H9 (cell line): ENCODE results near the gene PTGS1. TPM values are rescaled to one million over a fixed set of nuclear protein-coding genes. Genes with fewer than 3 reads are reported as not detected.

ENCODE experiments used
- DNase-seq: peaks from one replicate; pipeline ENCODE4 v3.0.0-alpha.2; 2017
- H2AFZ ChIP-seq: one replicate; pipeline ENCODE4 v1.6.1; 2013; ENCODE audit warnings: mild to moderate bottlenecking, low read length, control low read depth, moderate library complexity
- H2AK5ac ChIP-seq: 2 replicates; pipeline ENCODE4 v1.6.1; 2013; ENCODE audit warnings: low read length, control low read depth, mixed read lengths; ENCODE audit not compliant: insufficient read length
- H2BK120ac ChIP-seq: one replicate; pipeline ENCODE4 v1.6.1; 2013; ENCODE audit warnings: low read depth, mild to moderate bottlenecking, low read length, control low read depth, inconsistent platforms; ENCODE audit not compliant: poor library complexity, severe bottlenecking
- H2BK12ac ChIP-seq: 2 replicates; pipeline ENCODE4 v1.6.1; 2013; ENCODE audit warnings: low read length, control low read depth, mixed read lengths, low read depth; ENCODE audit not compliant: insufficient read length
- H2BK15ac ChIP-seq: 2 replicates; pipeline ENCODE4 v1.6.1; 2013; ENCODE audit warnings: low read depth, low read length, control low read depth
- H2BK20ac ChIP-seq: one replicate; pipeline ENCODE4 v1.6.1; 2013; ENCODE audit warnings: low read depth, mild to moderate bottlenecking, low read length, control low read depth, inconsistent platforms; ENCODE audit not compliant: poor library complexity, severe bottlenecking
- H2BK5ac ChIP-seq: 2 replicates; pipeline ENCODE4 v1.6.1; 2013; ENCODE audit warnings: low read length, control low read depth, mixed read lengths; ENCODE audit not compliant: insufficient read length
- H3K14ac ChIP-seq: 2 replicates; pipeline ENCODE4 v1.6.1; 2013; ENCODE audit warnings: low read length, control low read depth; ENCODE audit not compliant: insufficient read depth
- H3K18ac ChIP-seq: 2 replicates; pipeline ENCODE4 v1.6.1; 2013; ENCODE audit warnings: low read depth, mild to moderate bottlenecking, mixed read lengths, low read length, control low read depth; ENCODE audit not compliant: insufficient read length
- H3K23ac ChIP-seq: 2 replicates; pipeline ENCODE4 v1.6.1; 2013; ENCODE audit warnings: low read length, control low read depth, mixed read lengths, low read depth; ENCODE audit not compliant: insufficient read length
- H3K23me2 ChIP-seq: 2 replicates; pipeline ENCODE4 v1.6.1; 2013; ENCODE audit warnings: low read depth, mild to moderate bottlenecking, mixed read lengths, low read length, control low read depth; ENCODE audit not compliant: insufficient read length, poor library complexity, severe bottlenecking
- H3K27ac ChIP-seq: 2 replicates; pipeline ENCODE4 v1.5.1; 2013; ENCODE audit warnings: low read length, control low read depth, mixed read lengths, low read depth; ENCODE audit not compliant: insufficient read length
- H3K27me3 ChIP-seq: 2 replicates; pipeline ENCODE4 v1.6.1; 2013; ENCODE audit warnings: low read length, control low read depth, inconsistent platforms; ENCODE audit not compliant: insufficient read depth
- H3K4ac ChIP-seq: 2 replicates; pipeline ENCODE4 v1.6.1; 2013; ENCODE audit warnings: low read depth, mild to moderate bottlenecking, control low read depth, inconsistent platforms, low read length, moderate library complexity
- H3K4me1 ChIP-seq: 2 replicates; pipeline ENCODE4 v1.6.1; 2013; ENCODE audit warnings: low read length, control low read depth, inconsistent platforms; ENCODE audit not compliant: insufficient read depth
- H3K4me2 ChIP-seq: 2 replicates; pipeline ENCODE4 v1.6.1; 2013; ENCODE audit warnings: low read length, control low read depth, mixed read lengths; ENCODE audit not compliant: insufficient read length, insufficient read depth
- H3K56ac ChIP-seq: 2 replicates; pipeline ENCODE4 v1.6.1; 2013; ENCODE audit warnings: low read depth, mild to moderate bottlenecking, mixed read lengths, low read length, control low read depth; ENCODE audit not compliant: insufficient read length
- H3K79me1 ChIP-seq: 2 replicates; pipeline ENCODE4 v1.6.1; 2013; ENCODE audit warnings: low read depth, mild to moderate bottlenecking, moderate library complexity, low read length, control low read depth, inconsistent platforms; ENCODE audit not compliant: insufficient read depth, poor library complexity, severe bottlenecking
- H3K79me2 ChIP-seq: 2 replicates; pipeline ENCODE4 v1.6.1; 2013; ENCODE audit warnings: low read length, control low read depth, inconsistent platforms; ENCODE audit not compliant: insufficient read depth
- H3K9ac ChIP-seq: 2 replicates; pipeline ENCODE4 v1.6.1; 2013; ENCODE audit warnings: low read length, control low read depth, mixed read lengths; ENCODE audit not compliant: insufficient read length; ENCODE audit errors: extremely low read depth
- H3K9me3 ChIP-seq: one replicate; pipeline ENCODE4 v1.6.1; 2013; ENCODE audit warnings: low read depth, low read length, inconsistent platforms; ENCODE audit not compliant: control insufficient read depth
- H3T11ph ChIP-seq: one replicate; pipeline ENCODE4 v1.6.1; 2013; ENCODE audit warnings: mild to moderate bottlenecking, low read length, control low read depth, inconsistent platforms
- H4K20me1 ChIP-seq: one replicate; pipeline ENCODE4 v1.6.1; 2013; ENCODE audit not compliant: control insufficient read depth, insufficient read length, insufficient read depth
- H4K5ac ChIP-seq: 2 replicates; pipeline ENCODE4 v1.6.1; 2013; ENCODE audit warnings: low read depth, mild to moderate bottlenecking, mixed read lengths, low read length, control low read depth; ENCODE audit not compliant: insufficient read length
- H4K8ac ChIP-seq: replicated peaks from 2 replicates; pipeline ENCODE4 v1.6.1; 2013; ENCODE audit warnings: low read length, control low read depth, mixed read lengths, low read depth; ENCODE audit not compliant: insufficient read length
- H4K91ac ChIP-seq: 2 replicates; pipeline ENCODE4 v1.6.1; 2013; ENCODE audit warnings: low read depth, mild to moderate bottlenecking, moderate library complexity, mixed read lengths, low read length, control low read depth; ENCODE audit not compliant: insufficient read length
- H3K27ac Mint-ChIP-seq, 3 experiments: 2 replicates in 2 of 3; 3 replicates in 1 of 3; pipeline ENCODE4 v1.8.0; 2020 to 2021; ENCODE audit warnings: mixed read lengths in 3 of 3, mild to moderate bottlenecking in 1 of 3, moderate library complexity in 1 of 3
- H3K27me3 Mint-ChIP-seq: 2 replicates; pipeline ENCODE4 v1.8.0; 2021; ENCODE audit warnings: low read depth, mild to moderate bottlenecking, moderate library complexity, mixed read lengths
- H3K36me3 Mint-ChIP-seq, 3 experiments: 2 replicates in 2 of 3; 3 replicates in 1 of 3; pipeline ENCODE4 v1.8.0; 2020 to 2021; ENCODE audit warnings: low read depth in 3 of 3, mixed read lengths in 3 of 3; ENCODE audit not compliant: insufficient read depth in 1 of 3
- H3K4me1 Mint-ChIP-seq, 2 experiments: 2 replicates each; pipeline ENCODE4 v1.8.0; 2020; ENCODE audit warnings: mixed read lengths in 2 of 2
- H3K4me3 Mint-ChIP-seq, 2 experiments: 2 replicates in 1 of 2; 3 replicates in 1 of 2; pipeline ENCODE4 v1.8.0; 2020 to 2021; ENCODE audit warnings: mild to moderate bottlenecking in 2 of 2, mixed read lengths in 2 of 2, moderate library complexity in 1 of 2
- H3K9me3 Mint-ChIP-seq, 2 experiments: 2 replicates in 1 of 2; 3 replicates in 1 of 2; pipeline ENCODE4 v1.8.0; 2020; ENCODE audit warnings: mild to moderate bottlenecking in 2 of 2, mixed read lengths in 2 of 2, moderate library complexity in 1 of 2
- WGBS: extraction: QIAGEN DNeasy Blood & Tissue Kit; methylation state at CpG from one replicate; pipeline ENCODE4 v1.1.7; 2013; ENCODE audit warnings: missing lambda C conversion rate, low lambda C conversion rate, mixed read lengths; ENCODE audit not compliant: insufficient read length; ENCODE audit errors: extremely low coverage; 5-methylcytosine and 5-hydroxymethylcytosine counted together
- total RNA-seq: library from RNA; stranded (reverse); gene quantifications from 2 replicates; pipeline ENCODE4 v1.2.1, GENCODE V29; 2021
- TF ChIP-seq, protein P1 (sequence below): fragments of 200-600 bp; sonication (generic); conservative IDR thresholded peaks from 3 replicates; pipeline ENCODE4 v1.8.0; 2021; ENCODE audit warnings: antibody characterized with exemption, mild to moderate bottlenecking

PTGS1 gene
- total RNA-seq, 1 experiment from 2014 or later, result 1.3 TPM

- H3K79me1 ChIP-seq, result no peaks in the 10 kb centered on the region
- Mint-ChIP-seq H3K36me3 (no peaks in the 10 kb centered on the region), H3K27ac (no peak overlapping the region; a peak in 1 of 7 replicates), H3K4me1 (peaks cover 5% of the 10 kb centered on the region in 2 experiments), H3K4me3 (no peak overlapping the region), H3K9me3 (no peaks in the 10 kb centered on the region), H3K27me3 (peaks cover 2% of the 10 kb centered on the region)
- no peaks in the 10 kb centered on the region; the same call in 1 of the 2 replicates for H3K27me3 ChIP-seq
- H3K56ac ChIP-seq, result no peak overlapping the region
- no peaks in the 10 kb centered on the region for H3K9me3 ChIP-seq
- H3K23me2 ChIP-seq, result peaks cover 2% of the 10 kb centered on the region
- H2BK20ac ChIP-seq, result no peak overlapping the region
- H2BK5ac ChIP-seq, result no peak overlapping the region
- TF ChIP-seq, protein P1, sequence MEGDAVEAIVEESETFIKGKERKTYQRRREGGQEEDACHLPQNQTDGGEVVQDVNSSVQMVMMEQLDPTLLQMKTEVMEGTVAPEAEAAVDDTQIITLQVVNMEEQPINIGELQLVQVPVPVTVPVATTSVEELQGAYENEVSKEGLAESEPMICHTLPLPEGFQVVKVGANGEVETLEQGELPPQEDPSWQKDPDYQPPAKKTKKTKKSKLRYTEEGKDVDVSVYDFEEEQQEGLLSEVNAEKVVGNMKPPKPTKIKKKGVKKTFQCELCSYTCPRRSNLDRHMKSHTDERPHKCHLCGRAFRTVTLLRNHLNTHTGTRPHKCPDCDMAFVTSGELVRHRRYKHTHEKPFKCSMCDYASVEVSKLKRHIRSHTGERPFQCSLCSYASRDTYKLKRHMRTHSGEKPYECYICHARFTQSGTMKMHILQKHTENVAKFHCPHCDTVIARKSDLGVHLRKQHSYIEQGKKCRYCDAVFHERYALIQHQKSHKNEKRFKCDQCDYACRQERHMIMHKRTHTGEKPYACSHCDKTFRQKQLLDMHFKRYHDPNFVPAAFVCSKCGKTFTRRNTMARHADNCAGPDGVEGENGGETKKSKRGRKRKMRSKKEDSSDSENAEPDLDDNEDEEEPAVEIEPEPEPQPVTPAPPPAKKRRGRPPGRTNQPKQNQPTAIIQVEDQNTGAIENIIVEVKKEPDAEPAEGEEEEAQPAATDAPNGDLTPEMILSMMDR, result no peak
- DNase-seq, result no peak
- WGBS, result no CpG with 5 or more reads among the region's 5 CpGs
- no peak overlapping the region for H2BK15ac ChIP-seq
- no peak overlapping the region for H4K91ac ChIP-seq
- no peak overlapping the region for H2BK12ac ChIP-seq
- H2BK120ac ChIP-seq, result no peak overlapping the region
- no peak overlapping the region for H3K4me2 ChIP-seq
- no peak overlapping the region for H3K18ac ChIP-seq
- H3K4ac ChIP-seq, result no peak overlapping the region
- no peak overlapping the region for H2AK5ac ChIP-seq
- no peak overlapping the region for H4K5ac ChIP-seq
- peaks cover 1% of the 10 kb centered on the region for H3K4me1 ChIP-seq
- no peaks in the 10 kb centered on the region for H3K79me2 ChIP-seq
- H2AFZ ChIP-seq, result no peak overlapping the region
- H3K23ac ChIP-seq, result no peak overlapping the region
- H3K14ac ChIP-seq, result no peak overlapping the region
- no peak overlapping the region for H3K9ac ChIP-seq
- H4K20me1 ChIP-seq, result no peaks in the 10 kb centered on the region
- H3T11ph ChIP-seq, result no peak overlapping the region
- no peak overlapping the region for H3K27ac ChIP-seq
- no peak overlapping the region for H4K8ac ChIP-seq
Observed at GRCh38 chr9:122389195-122389594, 18.4 kb downstream of the PTGS1 start.
